NCI-H146 (cell line): ENCODE measurements around the gene LASP1.
"Not testable (repeated sequence)": the region's sequence is repeated elsewhere in the genome, so short reads cannot be mapped to it uniquely, and the experiment has no call there.

Experiments
- DNase-seq: peaks from one replicate; lab custom pipeline; 2025; lab: John Stamatoyannopoulos, UW

The LASP1 gene

DNA sequence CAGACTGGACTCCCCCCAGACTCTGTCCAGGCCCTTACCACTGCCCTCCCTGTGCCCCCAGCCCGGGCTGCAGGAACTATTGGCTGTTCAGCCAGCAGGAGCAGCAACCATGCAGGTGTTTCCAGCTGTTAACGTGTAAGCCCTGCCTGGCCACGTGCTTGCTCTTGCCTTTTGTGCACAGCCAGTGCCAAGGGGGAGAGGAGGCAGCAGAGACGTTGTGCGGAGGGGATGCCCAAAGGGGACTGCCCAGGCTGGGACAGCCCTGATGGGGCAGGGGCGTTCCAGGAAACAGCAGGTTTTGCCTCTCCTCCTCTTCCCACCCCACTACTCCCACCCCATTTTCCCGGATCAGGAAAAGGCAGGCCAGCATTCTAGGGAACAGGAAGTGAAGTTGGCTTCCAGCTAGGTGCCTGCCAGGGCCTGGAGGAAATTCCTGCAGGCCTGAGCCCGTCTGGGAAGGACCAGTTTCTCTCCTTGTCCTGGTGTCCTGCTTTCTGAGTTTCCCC lies 38.9 kb downstream of the LASP1 start:
- DNase-seq = no peak

DNA sequence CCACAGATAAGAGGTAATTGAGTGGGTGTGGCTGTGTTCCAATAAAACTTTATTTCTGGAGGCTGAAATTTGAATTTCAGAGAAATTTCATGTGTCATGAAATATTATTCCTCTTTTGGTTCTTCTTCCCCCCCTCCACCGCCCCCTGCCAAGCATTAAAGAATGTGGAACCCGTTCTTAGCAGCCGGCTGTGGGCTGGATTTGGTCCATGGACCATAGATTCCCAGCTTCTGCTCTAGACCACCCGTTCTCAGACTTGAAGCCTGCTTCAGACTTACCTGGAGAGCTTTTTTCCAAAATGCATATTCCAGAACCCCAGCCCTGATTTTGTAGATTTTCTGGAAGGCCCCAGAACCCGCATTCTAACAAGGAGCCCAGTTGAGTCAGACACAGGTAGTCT lies 40.5 kb downstream of the LASP1 start:
- no peak for DNase-seq

DNA sequence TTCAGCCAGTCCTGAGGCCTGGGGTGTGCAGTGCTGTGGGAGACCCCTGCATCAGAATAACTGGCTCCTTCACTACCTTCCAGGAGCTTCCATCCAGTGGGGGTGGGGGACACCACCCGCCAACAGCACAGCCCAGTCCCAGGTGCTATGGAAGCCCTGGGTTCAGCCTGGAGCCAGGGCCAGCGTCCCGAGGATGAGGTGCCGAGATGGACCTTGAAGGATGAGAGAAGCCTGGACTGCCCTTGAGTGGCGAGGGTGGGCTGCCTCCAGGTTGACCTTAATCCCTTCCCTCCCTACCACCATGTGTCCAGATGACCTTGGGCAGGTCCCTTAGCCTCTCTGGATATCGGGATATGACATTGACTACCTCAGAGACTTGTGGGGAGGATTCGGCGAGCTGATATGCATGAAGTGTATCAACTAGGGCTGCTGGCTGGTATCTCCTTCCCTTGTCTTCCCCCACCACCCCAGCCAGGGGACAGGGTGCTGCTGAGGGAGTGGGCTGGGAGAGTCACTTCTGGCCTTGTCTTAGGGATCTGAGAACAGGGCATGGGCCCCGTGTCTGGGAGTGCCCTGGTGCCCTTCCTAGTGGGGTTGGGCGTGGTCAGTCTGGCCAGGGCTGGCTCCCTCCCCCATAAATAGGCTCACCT lies 41.3 kb downstream of the LASP1 start:
- DNase-seq = no peak

DNA sequence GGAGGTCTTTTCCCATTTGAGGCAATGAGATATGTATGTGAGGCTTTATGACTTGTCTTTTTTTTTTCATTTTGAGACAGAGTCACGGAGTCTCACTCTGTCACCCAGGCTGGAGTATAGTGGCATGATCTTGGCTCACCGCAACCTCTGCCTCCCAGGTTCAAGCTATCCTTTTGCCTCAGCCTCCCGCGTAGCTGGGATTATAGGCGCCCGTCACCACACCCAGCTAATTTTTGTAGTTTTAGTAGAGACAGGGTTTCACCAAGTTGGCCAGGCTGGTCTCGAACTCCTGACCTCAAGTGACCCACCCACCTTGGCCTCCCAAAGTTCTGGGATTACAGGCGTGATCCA lies 41.8 kb downstream of the LASP1 start:
- DNase-seq = not testable (repeated sequence)

DNA sequence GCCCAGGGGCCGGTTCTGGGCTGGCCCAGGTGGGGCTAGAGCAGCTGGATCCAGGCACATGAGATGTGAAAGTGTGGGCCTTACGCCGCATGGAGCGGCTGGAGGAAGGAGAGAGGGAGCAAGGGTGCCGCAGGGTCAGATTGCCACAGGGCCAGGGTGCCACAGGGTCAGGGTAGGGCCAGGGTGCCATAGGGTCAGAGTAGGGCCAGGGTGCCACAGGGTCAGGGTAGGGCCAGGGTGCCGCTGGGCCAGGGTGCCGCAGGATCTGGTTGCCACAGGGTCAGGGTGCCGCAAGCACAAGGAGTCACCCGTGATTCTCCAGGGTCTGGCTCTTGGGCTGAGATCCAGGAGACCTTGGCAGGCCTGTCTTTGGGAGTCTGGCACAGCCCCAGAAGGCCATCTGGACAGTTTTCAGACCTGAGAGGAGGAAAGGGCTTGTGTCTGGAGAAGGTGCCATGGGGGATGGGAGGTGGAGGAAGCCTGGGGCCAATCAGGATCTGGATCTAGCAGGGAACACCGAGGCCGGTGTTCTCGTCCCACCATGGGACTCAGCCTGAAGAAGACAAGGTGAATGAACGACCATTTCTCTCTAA lies 42.5 kb downstream of the LASP1 start:
- no peak for DNase-seq

DNA sequence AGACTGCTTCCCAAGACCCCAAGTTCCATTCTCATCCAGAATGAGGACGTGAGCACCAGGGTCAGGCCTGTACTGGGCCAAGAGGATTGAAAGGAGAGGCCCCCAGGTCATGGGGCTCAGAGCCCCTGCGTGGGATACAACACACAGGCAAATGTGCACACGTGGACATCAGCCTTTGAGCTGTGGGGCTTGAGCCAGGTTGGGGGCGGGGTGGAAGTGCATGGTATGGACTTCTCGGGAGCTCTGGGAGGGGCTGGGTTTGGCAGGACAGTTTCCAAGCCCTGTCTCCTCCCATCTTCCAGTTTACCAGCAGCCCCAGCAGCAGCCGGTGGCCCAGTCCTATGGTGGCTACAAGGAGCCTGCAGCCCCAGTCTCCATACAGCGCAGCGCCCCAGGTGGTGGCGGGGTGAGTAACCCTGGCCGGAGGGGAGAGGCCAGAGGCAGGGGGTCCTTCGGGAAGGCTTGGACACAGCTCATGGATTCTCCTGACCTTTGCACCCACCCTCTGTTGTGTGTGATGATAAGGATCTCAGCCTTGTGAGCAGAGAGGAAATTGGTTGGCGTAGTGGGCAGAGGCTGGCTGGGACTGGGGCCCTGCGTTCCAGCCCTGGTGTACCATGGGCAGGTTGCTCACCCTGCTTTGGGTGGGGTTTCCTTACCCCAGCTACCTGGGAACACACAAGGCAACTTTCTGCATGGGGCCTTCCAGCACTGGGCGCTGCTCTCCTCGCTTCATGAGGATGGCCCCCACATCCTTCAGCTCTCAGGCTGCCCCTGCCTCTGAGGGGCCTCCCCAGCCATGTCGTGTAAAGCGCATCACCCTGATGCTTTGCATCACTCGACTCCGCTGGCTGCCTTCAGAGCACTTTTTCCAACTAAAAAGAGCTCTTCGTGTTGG lies 45.1 kb downstream of the LASP1 start:
- no peak for DNase-seq

DNA sequence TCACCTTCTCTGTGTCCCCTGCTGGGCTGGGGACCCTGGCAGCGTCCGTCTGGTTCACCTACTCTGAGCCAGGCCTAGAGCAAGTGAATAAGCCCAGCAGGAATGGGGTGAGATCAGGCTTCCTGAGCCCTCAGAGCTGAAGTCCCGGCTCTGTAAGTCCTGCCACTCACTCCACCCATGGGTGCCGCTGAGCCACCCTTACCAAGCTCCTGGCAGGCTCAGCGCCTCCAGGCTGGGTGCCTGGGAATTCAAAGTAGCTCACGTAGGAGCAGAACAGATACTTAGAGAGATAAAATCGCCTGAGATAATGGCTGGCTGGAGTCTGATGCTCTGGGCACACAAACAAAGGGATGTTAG lies 45.8 kb downstream of the LASP1 start:
- DNase-seq = no peak

DNA sequence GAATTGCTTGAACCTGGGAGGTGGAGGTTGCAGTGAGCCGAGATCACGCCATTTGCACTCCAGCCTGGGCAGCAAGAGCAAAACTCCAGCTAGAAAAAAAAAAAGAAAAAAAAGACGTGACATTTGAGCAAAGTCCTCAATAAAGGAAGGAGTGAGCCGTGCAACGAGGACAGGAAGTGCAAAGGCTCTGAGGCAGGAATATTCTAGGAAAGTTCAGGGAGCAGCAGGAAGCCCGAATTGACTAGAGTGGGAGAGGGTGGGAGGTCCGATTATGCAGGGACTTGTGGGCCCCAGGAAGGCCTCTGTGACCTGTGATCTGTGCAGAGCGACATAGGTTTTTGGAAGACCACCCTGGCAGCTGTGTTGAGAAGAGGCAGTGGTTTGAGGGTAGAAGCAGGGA lies 46.9 kb downstream of the LASP1 start:
- no peak for DNase-seq

DNA sequence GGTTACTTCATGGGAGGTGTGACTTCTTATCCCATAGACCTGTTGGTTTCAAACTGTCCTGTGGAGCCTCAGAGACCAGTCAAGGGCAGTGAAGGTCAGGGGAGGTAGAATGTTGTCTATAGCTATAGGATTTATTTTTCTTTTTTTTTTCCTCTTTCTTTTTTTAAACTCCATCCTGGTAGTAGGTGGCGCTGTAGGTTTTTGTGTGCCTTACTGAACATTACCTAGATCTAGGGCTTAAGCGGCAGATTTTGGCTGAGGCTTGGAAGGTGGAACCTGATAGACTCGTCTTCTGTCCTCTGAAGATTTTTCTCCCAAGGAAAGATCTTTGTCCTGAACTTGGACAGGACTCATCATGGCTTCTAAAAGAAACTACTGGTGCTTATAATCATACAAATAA lies 47.4 kb downstream of the LASP1 start:
- DNase-seq = no peak

DNA sequence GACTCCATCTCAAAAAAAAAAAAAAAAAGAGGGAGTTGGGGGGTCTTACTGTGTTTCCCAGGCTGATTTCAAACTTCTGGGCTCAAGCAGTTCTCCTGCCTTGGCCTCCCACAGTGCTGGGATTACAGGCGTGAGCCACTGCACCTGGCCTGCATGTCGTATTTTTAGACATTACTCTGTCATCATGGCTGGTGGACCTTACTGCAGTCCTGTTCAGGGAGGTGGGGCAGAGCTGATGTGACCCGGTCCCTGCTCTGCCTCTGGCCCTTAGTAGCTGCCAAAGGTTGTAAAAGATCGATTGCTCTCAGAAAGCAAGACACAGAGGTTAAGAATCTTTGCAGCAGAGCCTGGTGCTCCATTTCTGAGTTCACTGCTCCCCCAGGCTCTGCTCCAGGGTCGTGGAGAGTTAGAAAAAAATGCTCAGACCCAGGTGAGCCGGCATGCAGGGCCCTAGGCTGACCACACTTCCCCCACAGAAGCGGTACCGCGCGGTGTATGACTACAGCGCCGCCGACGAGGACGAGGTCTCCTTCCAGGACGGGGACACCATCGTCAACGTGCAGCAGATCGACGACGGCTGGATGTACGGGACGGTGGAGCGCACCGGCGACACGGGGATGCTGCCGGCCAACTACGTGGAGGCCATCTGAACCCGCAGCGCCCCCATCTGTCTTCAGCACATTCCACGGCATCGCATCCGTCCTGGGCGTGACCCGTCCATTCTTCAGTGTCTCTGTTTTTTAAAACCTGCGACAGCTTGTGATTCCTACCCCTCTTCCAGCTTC lies 48.5 kb downstream of the LASP1 start:
- DNase-seq = no peak

DNA sequence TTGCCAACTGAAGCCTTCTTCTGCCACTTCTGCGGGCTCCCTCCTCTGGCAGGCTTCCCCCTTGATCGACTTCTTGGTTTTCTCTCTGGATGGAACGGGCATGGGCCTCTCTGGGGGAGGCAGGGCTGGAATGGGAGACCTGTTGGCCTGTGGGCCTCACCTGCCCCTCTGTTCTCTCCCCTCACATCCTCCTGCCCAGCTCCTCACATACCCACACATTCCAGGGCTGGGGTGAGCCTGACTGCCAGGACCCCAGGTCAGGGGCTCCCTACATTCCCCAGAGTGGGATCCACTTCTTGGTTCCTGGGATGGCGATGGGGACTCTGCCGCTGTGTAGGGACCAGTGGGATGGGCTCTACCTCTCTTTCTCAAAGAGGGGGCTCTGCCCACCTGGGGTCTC lies 49.1 kb downstream of the LASP1 start:
- no peak for DNase-seq

DNA sequence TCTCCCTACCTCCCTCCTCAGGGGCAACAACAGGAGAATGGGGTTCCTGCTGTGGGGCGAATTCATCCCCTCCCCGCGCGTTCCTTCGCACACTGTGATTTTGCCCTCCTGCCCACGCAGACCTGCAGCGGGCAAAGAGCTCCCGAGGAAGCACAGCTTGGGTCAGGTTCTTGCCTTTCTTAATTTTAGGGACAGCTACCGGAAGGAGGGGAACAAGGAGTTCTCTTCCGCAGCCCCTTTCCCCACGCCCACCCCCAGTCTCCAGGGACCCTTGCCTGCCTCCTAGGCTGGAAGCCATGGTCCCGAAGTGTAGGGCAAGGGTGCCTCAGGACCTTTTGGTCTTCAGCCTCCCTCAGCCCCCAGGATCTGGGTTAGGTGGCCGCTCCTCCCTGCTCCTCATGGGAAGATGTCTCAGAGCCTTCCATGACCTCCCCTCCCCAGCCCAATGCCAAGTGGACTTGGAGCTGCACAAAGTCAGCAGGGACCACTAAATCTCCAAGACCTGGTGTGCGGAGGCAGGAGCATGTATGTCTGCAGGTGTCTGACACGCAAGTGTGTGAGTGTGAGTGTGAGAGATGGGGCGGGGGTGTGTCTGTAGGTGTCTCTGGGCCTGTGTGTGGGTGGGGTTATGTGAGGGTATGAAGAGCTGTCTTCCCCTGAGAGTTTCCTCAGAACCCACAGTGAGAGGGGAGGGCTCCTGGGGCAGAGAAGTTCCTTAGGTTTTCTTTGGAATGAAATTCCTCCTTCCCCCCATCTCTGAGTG lies 49.6 kb downstream of the LASP1 start:
- no peak for DNase-seq

DNA sequence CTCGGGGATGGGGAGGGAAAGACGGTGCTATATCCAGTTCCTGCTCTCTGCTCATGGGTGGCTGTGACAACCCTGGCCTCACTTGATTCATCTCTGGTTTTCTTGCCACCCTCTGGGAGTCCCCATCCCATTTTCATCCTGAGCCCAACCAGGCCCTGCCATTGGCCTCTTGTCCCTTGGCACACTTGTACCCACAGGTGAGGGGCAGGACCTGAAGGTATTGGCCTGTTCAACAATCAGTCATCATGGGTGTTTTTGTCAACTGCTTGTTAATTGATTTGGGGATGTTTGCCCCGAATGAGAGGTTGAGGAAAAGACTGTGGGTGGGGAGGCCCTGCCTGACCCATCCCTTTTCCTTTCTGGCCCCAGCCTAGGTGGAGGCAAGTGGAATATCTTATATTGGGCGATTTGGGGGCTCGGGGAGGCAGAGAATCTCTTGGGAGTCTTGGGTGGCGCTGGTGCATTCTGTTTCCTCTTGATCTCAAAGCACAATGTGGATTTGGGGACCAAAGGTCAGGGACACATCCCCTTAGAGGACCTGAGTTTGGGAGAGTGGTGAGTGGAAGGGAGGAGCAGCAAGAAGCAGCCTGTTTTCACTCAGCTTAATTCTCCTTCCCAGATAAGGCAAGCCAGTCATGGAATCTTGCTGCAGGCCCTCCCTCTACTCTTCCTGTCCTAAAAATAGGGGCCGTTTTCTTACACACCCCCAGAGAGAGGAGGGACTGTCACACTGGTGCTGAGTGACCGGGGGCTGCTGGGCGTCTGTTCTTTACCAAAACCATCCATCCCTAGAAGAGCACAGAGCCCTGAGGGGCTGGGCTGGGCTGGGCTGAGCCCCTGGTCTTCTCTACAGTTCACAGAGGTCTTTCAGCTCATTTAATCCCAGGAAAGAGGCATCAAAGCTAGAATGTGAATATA lies 50.8 kb downstream of the LASP1 start:
- no peak for DNase-seq

DNA sequence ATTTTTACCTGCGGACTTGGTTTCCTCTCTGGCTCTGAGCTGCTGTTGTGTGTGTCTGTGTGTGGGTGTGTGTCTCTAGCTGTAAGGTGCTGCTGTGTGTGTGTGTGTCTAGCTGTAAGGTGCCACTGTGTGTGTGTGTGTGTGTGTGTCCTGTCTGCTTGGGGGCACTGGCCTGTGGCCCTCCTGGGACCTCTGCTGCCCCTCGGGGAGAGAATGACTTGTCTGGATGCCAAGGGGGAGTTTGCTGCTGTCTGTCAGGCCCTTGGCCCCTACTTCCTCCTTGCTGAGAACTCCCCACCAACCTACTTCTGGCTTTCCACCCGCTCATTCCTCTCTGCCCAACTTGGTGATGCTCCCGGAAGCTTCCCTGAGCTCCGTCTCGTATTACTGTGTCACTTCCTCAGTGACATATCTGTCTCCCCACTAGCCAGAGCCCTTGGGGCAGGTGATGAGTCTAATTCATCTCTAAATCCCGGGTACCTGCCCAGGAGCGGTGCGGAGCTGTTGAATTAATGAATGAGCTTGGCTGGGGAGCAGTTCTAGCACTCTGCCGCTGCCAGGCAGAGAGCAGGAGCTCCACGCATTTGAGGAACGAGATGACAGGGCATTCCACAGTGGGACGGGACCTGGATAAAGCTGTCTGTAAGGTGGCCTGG lies 52.0 kb downstream of the LASP1 start:
- DNase-seq = no peak

DNA sequence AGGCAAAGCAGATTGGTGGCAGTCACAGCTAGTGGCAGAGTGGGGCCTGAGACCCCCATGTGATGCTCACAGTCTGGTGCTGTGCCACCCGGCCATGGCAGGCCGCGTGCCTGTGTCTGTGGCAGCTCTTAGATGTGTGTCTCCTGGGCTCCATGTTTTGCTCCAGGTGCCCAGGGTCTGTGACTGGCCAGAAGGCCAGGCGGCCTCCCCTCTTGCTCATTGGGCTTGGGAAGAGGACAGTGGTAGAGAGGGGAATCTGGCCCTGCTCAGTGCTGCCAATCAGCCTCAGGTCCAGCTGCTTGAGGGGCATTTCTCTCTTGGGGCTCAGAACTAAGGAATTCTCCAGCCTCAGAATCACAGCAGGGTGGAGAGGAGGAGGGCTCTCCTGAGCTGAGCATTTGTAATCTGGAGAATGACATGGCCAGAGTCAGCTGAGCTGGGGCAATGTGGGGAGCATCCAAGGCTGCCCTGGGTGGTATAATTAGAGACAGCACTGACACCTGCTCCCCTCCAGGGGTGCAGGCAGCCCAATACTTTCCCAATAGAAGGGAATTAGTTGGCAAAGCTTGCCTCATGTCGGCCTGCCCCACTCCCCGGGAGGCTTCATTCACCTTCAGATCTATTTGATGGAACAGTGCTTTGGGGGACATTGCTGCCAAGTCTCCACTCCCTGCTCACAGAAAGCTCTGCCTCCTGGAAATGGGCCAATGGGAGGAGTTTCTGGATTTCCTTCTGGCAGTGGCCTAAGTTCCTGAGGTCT lies 52.9 kb downstream of the LASP1 start:
- peak; percentile 5 for DNase-seq

DNA sequence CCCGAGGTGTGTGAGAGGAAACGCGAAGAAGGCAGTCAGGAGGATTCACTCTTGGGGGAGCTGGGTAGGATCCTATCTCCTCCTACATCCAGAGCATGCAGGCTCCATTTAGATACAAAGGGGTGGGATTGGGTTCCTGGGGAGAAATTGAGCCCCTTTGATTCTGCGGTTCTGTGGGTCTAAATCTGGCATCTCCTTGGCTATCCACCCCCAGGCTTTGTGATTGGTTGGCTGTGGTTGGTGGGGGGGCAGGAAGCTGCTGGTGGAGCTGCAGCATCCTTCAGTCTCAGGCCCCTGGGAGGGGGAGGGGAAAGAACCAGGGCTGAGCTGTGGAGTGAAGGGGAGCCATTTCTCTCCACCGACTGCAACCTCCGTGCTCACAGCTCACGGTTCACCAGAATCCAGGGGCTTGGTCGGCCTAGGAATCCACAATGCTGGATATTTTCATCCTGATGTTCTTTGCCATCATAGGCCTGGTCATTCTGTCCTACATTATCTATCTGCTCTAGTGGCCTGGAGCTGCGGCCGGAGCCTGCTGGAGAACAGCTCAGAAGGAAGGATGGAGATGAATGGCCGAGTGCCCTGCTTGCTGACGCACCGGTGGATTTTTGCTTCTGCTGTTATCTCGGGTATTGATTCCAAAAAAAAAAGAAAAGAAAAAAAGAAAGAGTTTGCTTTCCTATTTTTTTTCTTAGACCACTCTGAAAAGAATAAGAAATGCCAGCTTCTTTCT lies 55.6 kb downstream of the LASP1 start, which contains the start of gene LASP1NB:
Gene LASP1NB, plus strand, starts transcription at position 352 of the 733 bp plus-strand sequence.
- no peak for DNase-seq

DNA sequence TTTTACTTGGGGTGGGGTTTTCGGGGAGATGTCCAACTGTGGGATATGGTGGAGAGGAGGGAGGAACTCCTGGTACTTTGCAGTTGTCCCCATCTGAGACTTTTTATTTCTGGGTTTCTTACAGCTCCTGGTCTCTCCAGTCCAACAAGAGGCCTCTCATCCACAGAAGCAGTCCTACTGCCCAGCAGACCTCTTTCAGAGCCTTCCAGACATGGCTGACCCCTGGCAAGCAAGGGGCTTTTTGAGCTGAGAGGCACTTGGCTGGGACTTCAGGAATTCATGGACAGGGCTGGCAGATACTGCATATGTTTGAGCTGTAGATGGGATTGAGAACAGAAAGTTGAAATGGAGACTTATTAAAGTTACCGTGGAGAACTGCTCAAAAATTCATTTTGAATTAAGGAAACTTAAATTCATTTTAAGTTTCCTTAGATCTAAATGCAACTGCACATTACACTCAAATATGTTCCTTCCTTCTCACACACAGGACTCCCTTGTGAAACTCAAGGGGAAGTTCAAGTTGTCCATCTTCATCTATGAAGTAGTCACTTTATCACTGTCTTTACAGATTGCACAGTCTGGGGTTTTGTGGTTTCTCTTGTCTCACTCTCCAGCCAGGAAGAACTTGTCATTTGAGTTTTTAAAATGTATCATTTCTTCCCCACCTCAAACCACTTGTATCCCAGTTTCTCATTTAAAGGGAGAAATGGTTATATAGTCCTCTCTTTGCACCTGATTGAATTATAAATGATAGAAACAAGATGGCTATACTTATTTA lies 56.6 kb downstream of the LASP1 start:
- no peak for DNase-seq

DNA sequence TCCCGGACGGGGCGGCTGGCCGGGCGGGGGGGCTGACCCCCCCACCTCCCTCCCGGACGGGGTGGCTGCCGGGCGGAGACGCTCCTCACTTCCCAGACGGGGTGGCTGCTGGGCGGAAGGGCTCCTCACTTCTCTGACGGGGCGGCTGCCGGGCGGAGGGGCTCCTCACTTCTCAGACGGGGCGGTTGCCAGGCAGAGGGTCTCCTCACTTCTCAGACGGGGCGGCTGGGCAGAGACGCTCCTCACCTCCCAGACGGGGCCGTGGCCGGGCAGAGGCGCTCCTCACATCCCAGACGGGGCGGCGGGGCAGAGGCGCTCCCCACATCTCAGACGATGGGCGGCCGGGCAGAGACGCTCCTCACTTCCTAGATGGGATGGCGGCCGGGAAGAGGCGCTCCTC lies 60.9 kb downstream of the LASP1 start:
- not testable (repeated sequence) for DNase-seq
